ENCODE measurements around the gene UNC13A.

The UNC13A gene

GRCh38 chr19:17687857-17688784 is at the start of gene UNC13A:
TSS of gene UNC13A (minus strand) at chr19:17688354. CDS start at chr19:17688199, 155 bp downstream.
- no peak for DNase-seq

GRCh38 chr19:17737690-17738153 is 49.6 kb upstream of the UNC13A start:
- DNase-seq: no peak

GRCh38 chr19:17735410-17735809 is 47.3 kb upstream of the UNC13A start:
- DNase-seq: no peak

- DNase-seq: no peak
These were observed 46.0 kb upstream of the UNC13A start for GRCh38 chr19:17734146-17734545.

- no peak for DNase-seq
These were observed 45.0 kb upstream of the UNC13A start for GRCh38 chr19:17733127-17733526.

GRCh38 chr19:17727843-17728242 is 39.7 kb upstream of the UNC13A start:
- no peak for DNase-seq

- DNase-seq: no peak
These were observed 39.0 kb upstream of the UNC13A start for GRCh38 chr19:17726964-17727773.

- no peak for DNase-seq
These were observed 38.1 kb upstream of the UNC13A start for GRCh38 chr19:17726136-17726741.

- DNase-seq: no peak
These were observed 37.4 kb upstream of the UNC13A start for GRCh38 chr19:17725422-17726078.

- DNase-seq: no peak
These were observed 36.5 kb upstream of the UNC13A start for GRCh38 chr19:17724655-17725054.

GRCh38 chr19:17722655-17723240 is 34.6 kb upstream of the UNC13A start:
- DNase-seq: no peak

GRCh38 chr19:17721821-17722220 is 33.7 kb upstream of the UNC13A start:
- DNase-seq: no peak

GRCh38 chr19:17721111-17721628 is 33.0 kb upstream of the UNC13A start:
- DNase-seq: no peak

- no peak for DNase-seq
These were observed 32.3 kb upstream of the UNC13A start for GRCh38 chr19:17720440-17720839.

- no peak for DNase-seq
These were observed 31.7 kb upstream of the UNC13A start for GRCh38 chr19:17719730-17720400.

GRCh38 chr19:17718947-17719711 is 31.0 kb upstream of the UNC13A start, which contains the start of gene MAP1S:
TSS of gene MAP1S (plus strand) at chr19:17719480. CDS start at chr19:17719503, 23 bp downstream.
- no peak for DNase-seq

GRCh38 chr19:17718550-17718946 is 30.4 kb upstream of the UNC13A start:
- no peak for DNase-seq

- no peak for DNase-seq
These were observed 28.3 kb upstream of the UNC13A start for GRCh38 chr19:17716309-17716929.

- no peak for DNase-seq
These were observed 23.7 kb upstream of the UNC13A start for GRCh38 chr19:17711851-17712250.

- no peak for DNase-seq
These were observed 18.6 kb upstream of the UNC13A start for GRCh38 chr19:17706750-17707181.
